NCI-H1105 (cell line): ENCODE measurements around the gene CTNNBIP1.
A peak's percentile ranks its signal among the peaks of the same experiment; 100 is the strongest.

Experiments used
- DNase-seq: peaks from one replicate; lab custom pipeline; 2025; lab: John Stamatoyannopoulos, UW

CTNNBIP1 gene

DNA sequence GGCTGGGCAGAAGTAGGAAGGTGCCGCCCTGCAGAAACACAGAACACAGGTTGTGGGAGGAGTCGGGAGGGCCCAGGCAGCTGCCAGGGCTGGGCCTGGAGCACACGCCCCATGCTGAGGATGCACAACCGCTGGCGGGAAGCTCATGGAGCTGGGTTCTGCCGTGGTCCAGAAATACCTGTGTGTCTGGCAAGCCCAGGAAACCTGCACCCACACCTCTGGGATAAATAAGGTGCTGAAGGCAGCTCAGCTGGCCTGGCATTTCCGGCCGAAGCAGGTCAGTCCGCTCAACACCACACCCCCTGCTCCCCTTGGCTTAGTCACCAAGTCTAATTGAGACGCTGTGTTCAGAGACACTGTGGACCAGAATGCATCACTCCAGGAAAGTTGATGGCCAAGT, 32.1 kb downstream of the CTNNBIP1 start:
- no peak for DNase-seq

DNA sequence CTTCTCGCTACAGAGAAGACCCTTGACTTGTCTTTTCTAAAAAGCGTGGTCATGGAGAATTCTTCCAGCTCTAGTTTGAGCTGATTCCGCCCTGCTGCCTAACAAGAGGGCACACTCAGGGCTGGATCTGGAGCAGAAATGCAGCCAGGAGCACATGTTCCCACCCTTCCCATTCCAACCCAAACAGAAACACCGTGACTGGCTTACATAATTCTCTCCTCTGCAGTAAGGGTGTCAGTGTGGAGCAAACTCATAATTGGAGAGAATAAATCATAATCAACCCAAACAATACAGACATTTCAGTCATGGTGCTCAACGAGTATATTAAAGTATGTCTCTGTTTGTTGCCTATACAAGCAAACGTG, 34.5 kb downstream of the CTNNBIP1 start:
- no peak for DNase-seq

DNA sequence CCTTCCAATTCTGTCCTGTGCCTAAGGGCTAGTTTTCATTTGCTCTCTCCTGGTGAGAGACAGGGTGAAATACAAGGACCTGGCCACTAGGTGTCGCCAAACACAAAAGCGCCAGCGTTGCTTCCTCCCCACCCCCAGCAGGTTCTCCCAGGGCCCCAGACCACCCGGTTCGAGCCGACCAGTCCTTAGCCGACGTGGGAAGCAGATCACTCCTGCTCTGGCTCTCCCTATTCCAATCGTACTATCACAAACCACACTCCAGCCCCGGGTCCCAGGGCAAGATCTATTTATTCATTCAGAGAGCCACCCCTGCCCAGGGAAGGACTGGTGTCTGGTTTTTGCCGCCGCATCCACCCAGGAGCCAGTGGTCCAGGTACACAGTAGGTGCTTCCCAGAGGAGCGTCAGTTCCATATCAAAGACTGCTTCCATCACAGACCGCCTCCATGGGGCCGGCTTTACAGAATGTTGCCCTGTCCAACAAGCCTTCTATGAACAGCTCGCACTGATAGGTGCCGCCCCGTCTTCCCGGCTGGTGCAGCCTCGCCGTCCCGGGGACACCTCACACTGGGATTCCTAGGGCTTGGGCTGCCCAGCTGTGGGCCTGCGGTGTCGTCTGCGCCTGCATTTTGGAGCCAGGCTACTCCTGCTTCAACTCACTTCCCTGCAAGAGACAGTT, 35.0 kb downstream of the CTNNBIP1 start:
- peak; percentile 68 for DNase-seq

DNA sequence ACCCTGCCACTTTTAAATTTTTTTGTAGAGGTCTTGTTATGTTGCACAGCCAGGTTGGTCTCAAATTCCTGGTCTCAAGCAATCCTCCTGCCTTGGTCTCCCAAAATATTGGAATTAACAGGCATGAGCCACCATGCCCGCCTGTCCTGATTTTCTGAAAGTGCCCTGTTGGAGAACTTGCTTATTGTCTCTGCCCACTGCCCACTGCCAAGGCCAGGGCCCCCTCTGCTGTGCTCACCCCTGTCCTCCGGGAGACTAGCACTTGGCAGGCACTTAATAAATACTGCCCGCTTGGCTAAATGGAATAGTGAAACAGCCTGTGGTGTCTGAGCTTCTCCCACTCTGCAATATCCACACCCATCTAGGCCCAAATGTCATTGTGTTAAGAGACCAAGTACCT, 35.7 kb downstream of the CTNNBIP1 start:
- no peak for DNase-seq

DNA sequence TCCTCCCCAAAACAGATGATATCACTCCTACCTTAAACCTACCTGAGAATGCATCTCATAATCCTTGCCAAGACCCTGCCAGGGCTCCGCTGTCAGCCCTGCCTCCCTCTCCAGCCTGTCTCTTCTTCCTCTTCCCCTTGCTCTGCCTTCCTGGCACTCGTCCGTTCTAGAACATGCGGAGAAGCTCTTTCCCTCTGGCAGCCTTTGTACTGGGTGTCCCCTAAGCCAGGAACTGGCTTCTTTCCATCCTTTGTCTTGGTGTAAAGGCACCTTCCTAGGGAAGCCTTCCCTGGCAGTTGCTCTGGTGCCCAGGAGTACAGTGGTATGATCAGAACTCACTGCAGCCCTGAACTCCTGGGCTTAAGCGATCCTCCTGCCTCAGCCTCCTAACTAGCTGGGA, 36.1 kb downstream of the CTNNBIP1 start:
- DNase-seq: no peak

DNA sequence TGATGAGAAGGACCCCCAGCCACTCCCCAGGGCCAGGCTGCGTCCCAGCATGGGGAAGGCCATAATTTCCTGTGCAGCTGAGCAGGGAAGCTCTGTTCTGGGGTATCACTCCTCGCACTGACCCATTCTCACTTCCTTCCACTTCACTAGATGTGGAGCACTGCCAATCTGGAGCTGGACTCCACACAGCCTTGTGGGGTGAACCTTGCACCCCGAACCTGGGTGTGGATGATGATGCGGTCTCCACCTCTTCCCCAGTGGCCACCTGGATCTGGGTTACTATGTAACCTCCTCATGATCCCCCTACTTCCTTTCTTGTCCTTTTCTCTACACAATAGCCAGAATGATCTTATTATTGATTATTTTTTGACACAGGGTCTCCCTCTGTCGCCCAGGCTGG, 36.7 kb downstream of the CTNNBIP1 start:
- DNase-seq: no peak

DNA sequence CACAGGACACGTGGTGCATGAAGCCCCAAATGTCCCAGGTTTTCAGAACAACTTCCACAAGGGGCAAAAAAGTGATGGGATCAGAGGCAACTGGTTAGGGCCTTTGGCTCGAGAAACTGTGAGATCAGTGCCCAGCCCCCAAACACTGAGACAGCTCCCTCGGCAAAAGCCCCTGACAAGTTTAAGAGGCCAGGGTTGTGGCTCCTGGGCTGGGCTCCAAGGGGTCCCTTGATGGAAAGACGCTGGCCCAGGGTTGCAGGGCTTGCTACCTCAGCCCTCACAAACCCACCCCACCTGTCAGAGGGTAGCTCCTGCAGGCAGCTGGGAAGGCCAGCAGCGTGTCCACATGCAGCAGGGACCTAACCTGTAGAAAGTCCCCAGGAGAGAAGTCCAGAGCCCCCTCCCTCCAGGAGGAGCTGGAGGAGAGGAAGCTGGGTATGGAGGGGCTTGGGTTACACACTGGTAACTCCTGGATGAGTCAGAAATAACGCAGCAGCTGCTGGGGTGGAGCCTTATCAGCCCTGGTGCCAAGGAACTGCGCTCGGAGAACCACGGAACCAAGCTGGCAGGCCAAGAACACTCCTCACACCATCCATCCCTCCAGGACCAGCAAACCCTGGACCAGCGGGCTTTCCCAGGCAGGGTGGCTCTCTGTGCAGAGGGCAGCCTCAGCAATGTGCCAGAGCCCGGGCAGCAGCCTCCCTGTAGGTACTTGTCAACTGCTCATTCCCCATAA, 37.5 kb downstream of the CTNNBIP1 start:
- DNase-seq: no peak

DNA sequence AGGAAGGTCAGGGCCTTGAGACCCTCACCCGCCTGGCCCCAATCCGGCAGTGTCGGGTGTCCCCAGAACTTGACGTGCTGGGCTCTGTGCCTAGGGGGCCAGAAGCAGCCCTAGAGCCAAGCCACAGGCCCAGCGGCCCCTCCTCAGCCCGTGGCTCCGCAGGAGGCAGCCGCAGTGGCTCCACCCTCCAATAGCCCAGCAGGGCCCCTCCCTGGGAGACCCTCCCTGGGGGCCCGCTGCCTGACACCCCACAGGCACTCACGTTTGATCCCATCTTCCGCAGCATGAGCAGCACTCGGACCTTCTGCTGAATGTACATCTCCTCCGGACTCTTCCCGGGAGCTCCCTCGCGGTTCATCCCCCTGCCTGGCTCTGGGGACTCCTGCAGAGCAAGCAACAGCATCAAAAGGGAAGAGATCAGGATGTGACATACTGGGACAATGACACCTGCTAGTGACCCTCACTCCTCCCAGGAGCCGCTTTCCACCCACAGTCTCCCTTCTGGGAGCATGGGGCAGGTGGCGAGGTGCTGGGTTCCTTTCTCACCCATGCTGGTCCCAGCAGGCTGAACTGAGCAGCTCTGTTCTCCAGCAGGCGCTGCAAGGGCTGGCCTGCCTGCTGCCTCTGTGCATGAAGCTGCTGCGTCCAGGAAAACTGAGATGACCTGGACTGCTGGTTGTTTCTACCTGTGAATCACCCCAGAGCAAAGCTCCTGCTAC, 38.2 kb downstream of the CTNNBIP1 start:
- DNase-seq: no peak

DNA sequence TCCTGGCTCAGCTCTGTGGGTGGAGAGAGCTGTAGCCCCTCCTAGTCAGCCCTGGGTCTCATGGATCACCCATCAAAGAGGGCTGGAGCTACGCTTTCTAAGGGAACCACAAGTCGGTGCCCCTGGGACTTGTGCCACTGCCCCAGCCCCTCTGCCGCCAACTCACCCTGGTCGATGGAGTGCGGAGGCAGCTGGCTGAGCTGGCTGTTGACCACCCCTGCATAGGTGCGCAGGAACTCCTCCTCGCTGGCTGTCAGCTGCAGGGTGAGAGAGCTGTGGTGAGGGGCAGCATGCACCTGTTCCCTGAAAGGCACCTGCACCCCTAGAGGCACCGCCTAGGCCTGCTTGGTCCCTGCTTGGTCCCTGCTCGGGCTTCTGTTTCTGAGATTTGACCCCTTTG, 39.0 kb downstream of the CTNNBIP1 start:
- DNase-seq: no peak

DNA sequence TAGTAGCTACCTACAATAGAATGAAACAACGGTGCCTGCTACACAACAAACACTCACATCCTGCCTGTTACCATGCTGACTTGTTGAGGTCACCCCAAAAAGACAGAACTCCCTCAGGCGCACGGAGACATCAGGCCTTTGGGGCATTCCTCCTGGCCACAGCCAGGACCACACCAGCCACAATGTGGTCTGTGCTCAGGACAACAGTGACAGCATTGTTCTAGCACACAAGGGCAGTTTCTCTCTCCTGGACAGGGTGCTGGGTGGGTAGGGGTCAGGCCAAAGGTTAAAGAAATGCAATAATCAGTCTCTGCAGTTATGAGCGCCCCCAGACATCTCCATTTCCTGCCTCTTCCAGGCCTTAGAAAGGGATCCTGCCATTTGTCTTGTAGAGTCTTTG, 39.5 kb downstream of the CTNNBIP1 start:
- no peak for DNase-seq

DNA sequence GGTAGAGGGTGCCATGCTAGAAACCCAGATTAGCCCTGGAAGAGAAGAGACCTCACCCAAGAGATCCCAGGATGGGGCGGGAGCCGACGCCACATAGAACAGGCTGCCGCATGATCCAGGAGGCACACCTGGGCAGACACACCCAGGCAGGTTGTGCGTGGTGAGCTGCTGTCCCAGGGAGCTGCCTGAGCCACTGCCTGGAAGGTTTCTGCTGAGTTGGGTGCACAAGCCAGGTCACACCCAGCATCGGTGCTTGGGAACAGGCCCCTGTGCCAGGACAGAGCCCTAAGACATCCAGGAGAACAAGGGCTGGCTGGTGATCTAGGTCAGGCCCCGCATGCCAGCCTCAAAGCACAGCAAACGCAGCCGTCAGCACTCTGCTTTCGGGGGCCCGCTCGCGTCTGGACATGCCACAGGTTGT, 40.2 kb downstream of the CTNNBIP1 start:
- DNase-seq: no peak

DNA sequence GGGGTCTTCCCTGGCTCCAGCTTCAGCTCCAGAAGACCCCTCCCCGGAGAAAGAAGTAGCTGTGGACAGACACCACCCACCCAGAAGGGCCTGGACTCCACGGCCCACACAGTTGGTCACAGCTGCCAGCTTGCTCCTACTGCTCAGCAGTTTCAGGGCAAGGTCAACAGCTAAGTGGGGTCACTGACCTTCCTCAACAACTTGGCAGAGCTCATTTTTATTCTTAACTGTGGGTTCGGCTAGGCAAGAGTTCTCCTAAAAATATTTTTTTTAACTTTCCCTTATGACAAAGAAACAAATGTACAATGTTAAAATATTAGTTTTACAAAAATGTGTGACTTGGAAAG, 41.9 kb downstream of the CTNNBIP1 start:
- DNase-seq: no peak

DNA sequence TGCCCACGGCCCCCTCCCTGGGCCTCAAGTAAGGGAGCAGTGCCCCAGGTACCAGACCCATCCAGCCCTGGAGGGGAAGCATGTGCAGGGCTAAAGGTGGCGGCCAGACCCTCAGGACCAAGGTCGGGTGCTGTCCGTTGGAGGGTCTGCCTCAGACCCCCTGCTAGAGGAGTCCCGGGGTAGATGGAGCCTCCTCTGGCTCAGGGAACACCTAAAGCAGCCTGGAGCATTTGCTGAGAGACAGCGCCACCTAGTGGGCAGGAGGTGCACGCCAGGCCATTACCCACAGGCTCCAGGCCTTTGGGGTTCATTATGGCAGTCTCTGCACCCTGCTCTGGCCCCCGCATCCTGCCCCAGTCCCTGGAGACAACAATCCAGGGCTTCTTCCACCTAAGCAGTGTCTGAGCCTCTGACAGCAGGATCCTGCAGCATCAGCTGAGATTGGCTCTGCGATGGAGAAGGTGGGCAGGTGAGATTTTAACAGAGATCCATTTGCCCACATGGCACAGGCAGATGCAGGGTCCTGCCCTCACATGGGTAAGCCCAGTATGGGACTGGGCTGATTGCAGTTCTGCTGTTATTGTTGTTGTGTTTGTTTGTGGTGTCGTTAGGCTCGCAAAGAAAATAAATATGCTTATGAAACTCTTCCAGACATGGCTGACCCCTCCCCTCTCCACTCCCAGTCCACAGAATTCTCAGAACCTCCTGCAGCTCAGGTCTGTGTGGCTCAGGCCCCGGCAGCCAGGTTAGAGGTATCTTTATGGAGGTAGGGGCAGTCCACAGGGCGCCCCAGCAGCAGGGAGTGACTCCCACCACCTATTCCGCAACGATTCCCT, 42.4 kb downstream of the CTNNBIP1 start:
- DNase-seq: peak; percentile 56

DNA sequence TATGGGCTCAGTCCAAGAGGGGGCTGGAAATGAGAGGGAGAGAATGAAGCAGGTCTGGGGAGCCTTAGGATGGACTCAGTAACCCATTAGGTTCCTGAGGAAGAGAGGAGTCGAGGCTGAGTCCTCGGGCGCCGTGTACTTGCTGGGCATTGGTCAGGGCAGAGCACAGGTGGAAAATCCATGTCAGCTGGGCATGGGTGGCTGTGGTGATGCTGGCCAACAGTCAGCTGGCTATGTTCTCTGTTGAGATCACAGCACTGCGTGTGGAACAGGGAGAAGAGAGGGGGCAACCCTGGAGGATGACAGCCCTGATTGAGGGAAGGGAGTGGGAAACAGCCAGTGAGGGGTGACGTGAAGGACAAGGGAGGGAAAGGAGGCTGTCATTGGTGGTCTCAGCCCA, 43.2 kb downstream of the CTNNBIP1 start:
- no peak for DNase-seq

DNA sequence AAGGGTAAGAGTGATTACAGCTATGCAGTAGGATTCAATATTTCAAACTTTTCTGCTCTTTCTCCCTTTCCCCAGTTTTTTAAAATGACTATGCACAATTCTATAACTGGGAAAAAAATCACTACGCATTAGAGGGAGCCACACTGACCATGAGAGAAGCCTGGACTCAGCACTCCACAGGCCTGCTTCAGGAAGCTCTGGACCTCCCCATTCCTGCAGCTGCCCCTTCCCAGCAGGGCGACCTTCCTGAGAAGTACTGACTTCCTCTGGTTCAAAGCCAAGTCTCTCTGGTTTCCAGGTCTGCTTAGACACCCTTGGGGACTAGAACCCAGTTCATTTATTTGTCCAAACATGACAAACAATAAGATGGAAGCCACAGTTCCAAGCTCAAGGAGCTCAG, 44.3 kb downstream of the CTNNBIP1 start:
- DNase-seq: no peak

DNA sequence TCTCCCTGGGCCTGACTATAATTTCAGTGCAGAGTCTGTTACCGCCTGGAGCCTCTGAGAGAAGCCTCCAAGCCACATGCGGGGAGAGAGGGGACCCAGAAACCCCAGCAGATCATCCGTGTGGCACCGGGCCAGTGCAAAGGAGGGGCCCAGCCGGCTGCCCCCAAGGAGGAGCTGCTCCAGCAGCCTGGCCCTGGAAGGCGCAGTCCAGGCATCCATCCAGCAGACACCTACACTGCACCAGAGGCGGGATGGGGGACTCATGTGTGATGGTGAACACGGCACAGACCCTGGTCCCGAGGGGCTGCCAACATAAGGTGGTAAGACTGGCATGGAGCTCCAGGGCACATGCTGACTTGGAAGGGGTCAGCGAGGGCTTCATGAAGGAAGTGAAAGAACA, 46.7 kb downstream of the CTNNBIP1 start:
- DNase-seq: no peak

DNA sequence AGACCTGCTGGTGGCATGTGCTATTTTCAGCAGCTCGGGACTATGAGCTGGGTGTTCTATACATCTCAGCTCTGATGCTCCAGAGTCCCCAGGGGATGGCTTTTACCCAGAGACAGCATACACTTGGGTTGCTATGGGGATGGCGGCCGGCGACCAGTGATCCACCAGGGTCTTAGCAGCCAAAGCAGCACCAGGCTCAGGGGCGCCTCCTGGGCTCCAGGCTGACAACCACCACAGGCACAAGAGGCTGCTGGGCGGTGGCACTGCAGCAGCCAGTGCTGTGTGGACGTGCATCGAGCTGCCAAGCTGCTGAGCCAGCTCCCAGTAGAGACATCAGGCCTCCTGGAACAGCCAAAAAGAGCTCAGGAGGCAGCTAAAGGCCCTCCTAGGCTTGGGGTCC, 48.7 kb downstream of the CTNNBIP1 start:
- DNase-seq: no peak

DNA sequence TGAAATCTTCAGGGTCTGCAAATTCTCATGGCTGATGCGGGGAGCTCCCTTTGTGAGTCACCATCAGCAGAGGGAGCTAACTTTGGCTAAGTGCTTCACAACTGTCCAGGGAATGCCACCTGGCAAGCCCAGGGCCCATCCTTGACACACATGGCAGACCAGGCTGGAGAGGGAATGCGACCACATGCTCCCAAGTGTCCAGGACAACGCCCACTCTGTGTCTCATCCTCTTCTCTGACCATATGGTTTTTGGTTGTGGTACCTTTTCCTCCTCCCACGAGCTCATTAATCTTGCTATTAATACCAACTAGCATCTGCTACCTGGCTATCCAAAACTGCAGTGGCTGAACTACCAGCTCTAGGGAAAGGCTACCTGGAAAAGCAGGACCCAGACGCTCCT, 49.2 kb downstream of the CTNNBIP1 start:
- DNase-seq: no peak

DNA sequence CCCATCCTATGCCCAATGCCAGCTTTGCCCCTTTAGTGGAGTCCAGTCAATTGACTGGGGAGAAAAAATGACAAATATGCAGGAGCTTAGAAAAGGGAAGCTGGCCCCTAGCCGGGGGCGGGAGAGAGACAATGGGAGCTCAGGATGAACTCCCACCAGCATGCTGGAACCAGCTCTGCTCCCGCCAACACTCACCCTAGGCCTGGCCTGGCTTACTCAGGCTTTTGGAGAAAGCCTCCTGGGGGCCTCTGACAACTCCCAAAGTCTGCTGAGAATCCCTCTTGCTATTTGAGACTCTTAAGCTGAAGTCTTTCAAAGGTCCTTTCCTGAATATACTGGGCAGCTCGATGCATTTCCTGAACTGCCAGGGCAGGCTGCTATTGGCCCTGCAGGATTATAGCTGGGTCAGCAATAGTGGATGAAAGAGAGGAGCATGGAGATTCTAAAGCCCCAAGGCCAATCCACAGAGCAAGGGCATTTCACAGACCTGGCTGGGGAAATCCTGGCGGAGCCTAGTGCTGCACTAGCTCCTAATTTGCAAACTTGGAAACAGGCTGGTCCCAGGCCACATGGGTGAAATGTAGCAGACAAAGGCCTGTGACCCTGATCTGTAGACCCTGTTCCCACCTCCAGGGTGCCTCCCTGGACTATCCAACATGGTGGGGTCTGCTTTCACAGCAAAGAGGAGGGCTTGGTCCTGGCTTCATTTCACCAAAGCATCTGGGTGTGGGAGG, 50.6 kb downstream of the CTNNBIP1 start:
- DNase-seq: no peak

DNA sequence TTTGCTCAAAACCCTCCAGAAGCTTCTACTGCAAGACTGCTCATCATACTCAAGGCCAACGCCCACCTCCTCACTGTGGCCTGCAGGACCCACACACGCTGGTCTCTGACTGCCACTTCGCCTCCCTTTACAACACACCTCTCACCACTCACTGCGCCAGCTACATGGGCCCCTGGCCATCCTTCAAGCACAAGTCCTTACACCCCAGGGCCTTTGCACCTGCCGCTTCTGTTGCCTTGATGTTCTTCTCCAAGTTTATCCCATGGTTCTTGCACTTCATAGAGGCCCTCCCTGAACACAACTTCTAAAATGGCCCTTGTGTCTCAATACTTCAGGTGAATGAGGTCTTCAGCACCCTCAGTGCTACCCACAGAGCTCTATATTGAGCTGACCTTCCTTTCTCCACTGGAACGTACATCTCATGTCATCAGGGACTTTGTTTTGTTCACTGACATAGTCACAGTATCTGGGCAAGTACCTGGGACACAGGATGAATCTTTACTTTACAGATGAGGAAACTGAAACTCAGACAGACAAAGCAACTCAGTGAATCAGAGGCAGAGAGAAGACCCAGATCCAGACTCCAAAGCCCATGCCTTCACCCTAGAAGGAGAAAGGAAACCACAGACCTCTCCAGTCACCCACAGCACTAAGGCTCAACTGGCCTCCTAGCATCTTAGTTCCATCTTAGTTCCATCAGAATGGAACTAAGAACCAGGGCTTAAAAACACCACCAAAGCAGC, 51.6 kb downstream of the CTNNBIP1 start:
- DNase-seq: no peak

DNA sequence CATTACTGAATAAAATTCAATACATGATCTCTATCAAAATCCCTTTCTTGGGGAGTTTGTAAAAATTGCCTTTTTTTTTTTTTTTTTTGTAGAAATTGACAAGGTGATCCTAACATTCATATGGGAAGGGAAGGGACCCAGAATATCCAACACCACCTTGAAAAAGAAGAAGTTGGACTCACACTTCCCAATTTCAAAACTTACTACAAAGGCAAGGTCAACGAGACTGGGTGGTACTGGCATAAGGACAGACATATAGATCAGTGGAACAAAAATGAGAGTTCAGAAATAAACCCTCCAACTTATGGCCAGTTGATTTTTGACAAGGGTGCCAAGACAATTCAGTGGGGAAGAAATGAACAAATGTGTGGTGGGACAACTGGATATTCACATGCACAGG, 54.9 kb downstream of the CTNNBIP1 start:
- DNase-seq: no peak
